Stimulated activated CD4-positive, alpha-beta T cell treated with anti-CD3 and anti-CD28 coated beads, Interleukin-15, amount 100 ng/mL, for 24 hours (primary cell): ENCODE measurements around the gene C2orf76.
"Not testable (repeated sequence)": the region's sequence is repeated elsewhere in the genome, so short reads cannot be mapped to it uniquely, and the experiment has no call there.

Experiments used
- DNase-seq: peaks from one replicate; pipeline ENCODE4 v3.0.0-alpha.2; 2020

C2orf76 gene

GRCh38 chr2:119292226-119292625, 74.4 kb downstream of the C2orf76 start:
- no peak for DNase-seq

GRCh38 chr2:119291588-119292167, 75.0 kb downstream of the C2orf76 start:
- DNase-seq: no peak

GRCh38 chr2:119290859-119291587, 75.6 kb downstream of the C2orf76 start:
- DNase-seq: peak; percentile 77

GRCh38 chr2:119289642-119290041, 77.0 kb downstream of the C2orf76 start:
- DNase-seq: no peak

- no peak for DNase-seq
These were observed 77.5 kb downstream of the C2orf76 start for GRCh38 chr2:119289093-119289492.

- DNase-seq: no peak
These were observed 78.1 kb downstream of the C2orf76 start for GRCh38 chr2:119288576-119288975.

GRCh38 chr2:119286661-119287060, 80.0 kb downstream of the C2orf76 start:
- DNase-seq: no peak

- DNase-seq: no peak
These were observed 82.7 kb downstream of the C2orf76 start for GRCh38 chr2:119283873-119284331.

GRCh38 chr2:119282996-119283511, 83.6 kb downstream of the C2orf76 start:
- no peak for DNase-seq

- DNase-seq: no peak
These were observed 84.3 kb downstream of the C2orf76 start for GRCh38 chr2:119282146-119282995.

GRCh38 chr2:119280680-119281079, 86.0 kb downstream of the C2orf76 start:
- DNase-seq: no peak

GRCh38 chr2:119279666-119280065, 87.0 kb downstream of the C2orf76 start:
- DNase-seq: no peak

GRCh38 chr2:119278946-119279345, 87.7 kb downstream of the C2orf76 start:
- no peak for DNase-seq

- not testable (repeated sequence) for DNase-seq
These were observed 88.2 kb downstream of the C2orf76 start for GRCh38 chr2:119278385-119278784.

- DNase-seq: no peak
These were observed 89.8 kb downstream of the C2orf76 start for GRCh38 chr2:119276864-119277263.

- DNase-seq: no peak
These were observed 99.0 kb downstream of the C2orf76 start for GRCh38 chr2:119267604-119268003.

GRCh38 chr2:119266091-119266589, 100.5 kb downstream of the C2orf76 start:
- DNase-seq: no peak

GRCh38 chr2:119265693-119266066, 101.0 kb downstream of the C2orf76 start:
- DNase-seq: no peak

- peak; percentile 51 for DNase-seq
These were observed 101.6 kb downstream of the C2orf76 start for GRCh38 chr2:119264781-119265692.

- DNase-seq: no peak
These were observed 103.0 kb downstream of the C2orf76 start for GRCh38 chr2:119263656-119264055.

GRCh38 chr2:119263025-119263424, 103.6 kb downstream of the C2orf76 start:
- no peak for DNase-seq
